ENCODE measurements around the gene OLR1.
"Not testable (repeated sequence)": the region's sequence is repeated elsewhere in the genome, so short reads cannot be mapped to it uniquely, and the experiment has no call there.

OLR1 gene
- 0 to 0.15 (median 0.04) reads per million in 4 donors for total RNA-seq

GRCh38 chr12:10171973-10172728 lies at the start of gene OLR1:
OLR1 (minus strand) TSS chr12:10172132; CDS start chr12:10172077, 55 bp downstream.
- no peak for DNase-seq

GRCh38 chr12:10220398-10221077 lies 48.6 kb upstream of the OLR1 start:
- no peak for DNase-seq

GRCh38 chr12:10218021-10218420 lies 46.1 kb upstream of the OLR1 start:
- no peak for DNase-seq

- not testable (repeated sequence) for DNase-seq
These were observed 44.0 kb upstream of the OLR1 start for GRCh38 chr12:10215946-10216345.

- DNase-seq, result no peak
These were observed 43.5 kb upstream of the OLR1 start for GRCh38 chr12:10215436-10215835.

GRCh38 chr12:10214895-10215267 lies 42.9 kb upstream of the OLR1 start:
- no peak for DNase-seq

GRCh38 chr12:10214136-10214894 lies 42.4 kb upstream of the OLR1 start:
- no peak for DNase-seq

- DNase-seq, result peak; percentile 48 to 77 (median 71)
These were observed 41.5 kb upstream of the OLR1 start for GRCh38 chr12:10213168-10214135.

GRCh38 chr12:10212739-10213131 lies 40.8 kb upstream of the OLR1 start, which contains the start of gene GABARAPL1:
GABARAPL1 (plus strand) TSS chr12:10212877; CDS start chr12:10213130, 253 bp downstream.
- peak; percentile 65 to 81 (median 75) for DNase-seq

- peak; percentile 64 to 85 (median 80) for DNase-seq
These were observed 40.2 kb upstream of the OLR1 start for GRCh38 chr12:10211940-10212738.

- no peak for DNase-seq
These were observed 39.4 kb upstream of the OLR1 start for GRCh38 chr12:10211101-10211939.

- DNase-seq, result no peak
These were observed 38.3 kb upstream of the OLR1 start for GRCh38 chr12:10210225-10210624.

GRCh38 chr12:10207136-10207535 lies 35.2 kb upstream of the OLR1 start:
- no peak for DNase-seq

GRCh38 chr12:10205220-10205807 lies 33.4 kb upstream of the OLR1 start:
- DNase-seq, result no peak

- not testable (repeated sequence) for DNase-seq
These were observed 32.6 kb upstream of the OLR1 start for GRCh38 chr12:10204495-10204894.

GRCh38 chr12:10197879-10198278 lies 25.9 kb upstream of the OLR1 start:
- DNase-seq, result no peak

- DNase-seq, result no peak
These were observed 24.3 kb upstream of the OLR1 start for GRCh38 chr12:10196210-10196609.

GRCh38 chr12:10194160-10194670 lies 22.3 kb upstream of the OLR1 start:
- no peak for DNase-seq

GRCh38 chr12:10191865-10192264 lies 19.9 kb upstream of the OLR1 start:
- no peak for DNase-seq
